HG03097 (cell line): Measurements from ENCODE around the gene SCARF2.
"Not testable (repeated sequence)": the region's sequence is repeated elsewhere in the genome, so short reads cannot be mapped to it uniquely, and the experiment has no call there.

Source experiments
- ATAC-seq: cut with Tn5 transposase; IDR thresholded peaks from one replicate; pipeline ENCODE4 v1.9.1; 2021; ENCODE audit not compliant: unreplicated experiment, low FRiP score

Gene SCARF2

DNA sequence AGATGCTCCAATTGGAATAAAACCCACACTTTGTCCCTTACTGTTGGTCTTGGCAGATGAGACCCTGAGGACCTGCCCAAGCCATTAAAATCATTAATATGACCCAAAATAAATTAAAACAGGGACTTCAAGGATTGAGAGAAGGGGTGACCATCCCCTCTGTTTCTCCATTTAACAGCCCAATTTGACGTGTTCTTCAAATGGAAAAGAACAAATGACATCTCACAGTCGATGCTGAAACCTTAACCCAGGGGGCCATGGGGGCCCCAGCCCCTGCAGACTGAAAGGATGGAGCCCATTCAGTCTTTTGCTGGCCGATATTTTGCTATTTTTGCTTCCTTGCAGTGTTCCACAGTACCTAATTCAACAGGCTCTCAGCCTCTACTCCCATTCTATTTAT lies 23.2 kb downstream of the SCARF2 start:
- ATAC-seq = no peak

DNA sequence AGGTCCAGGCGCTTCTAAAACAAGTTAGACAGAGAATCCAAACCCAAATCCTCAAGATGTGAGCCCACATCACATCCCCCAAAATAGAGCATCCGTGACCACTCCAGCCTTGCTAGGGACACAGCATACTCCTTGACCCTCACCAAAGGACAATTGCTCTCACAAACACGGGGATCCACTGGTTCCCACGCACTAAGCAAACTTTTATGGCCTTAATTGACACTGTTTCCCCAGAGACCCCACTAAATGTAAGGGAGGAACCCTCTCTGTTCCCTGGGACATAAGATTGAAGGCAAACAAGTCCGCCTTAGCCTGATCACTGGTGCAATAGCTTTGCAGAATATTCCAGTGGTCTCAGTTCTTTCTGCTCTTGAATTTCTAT lies 23.6 kb downstream of the SCARF2 start:
- no peak for ATAC-seq

DNA sequence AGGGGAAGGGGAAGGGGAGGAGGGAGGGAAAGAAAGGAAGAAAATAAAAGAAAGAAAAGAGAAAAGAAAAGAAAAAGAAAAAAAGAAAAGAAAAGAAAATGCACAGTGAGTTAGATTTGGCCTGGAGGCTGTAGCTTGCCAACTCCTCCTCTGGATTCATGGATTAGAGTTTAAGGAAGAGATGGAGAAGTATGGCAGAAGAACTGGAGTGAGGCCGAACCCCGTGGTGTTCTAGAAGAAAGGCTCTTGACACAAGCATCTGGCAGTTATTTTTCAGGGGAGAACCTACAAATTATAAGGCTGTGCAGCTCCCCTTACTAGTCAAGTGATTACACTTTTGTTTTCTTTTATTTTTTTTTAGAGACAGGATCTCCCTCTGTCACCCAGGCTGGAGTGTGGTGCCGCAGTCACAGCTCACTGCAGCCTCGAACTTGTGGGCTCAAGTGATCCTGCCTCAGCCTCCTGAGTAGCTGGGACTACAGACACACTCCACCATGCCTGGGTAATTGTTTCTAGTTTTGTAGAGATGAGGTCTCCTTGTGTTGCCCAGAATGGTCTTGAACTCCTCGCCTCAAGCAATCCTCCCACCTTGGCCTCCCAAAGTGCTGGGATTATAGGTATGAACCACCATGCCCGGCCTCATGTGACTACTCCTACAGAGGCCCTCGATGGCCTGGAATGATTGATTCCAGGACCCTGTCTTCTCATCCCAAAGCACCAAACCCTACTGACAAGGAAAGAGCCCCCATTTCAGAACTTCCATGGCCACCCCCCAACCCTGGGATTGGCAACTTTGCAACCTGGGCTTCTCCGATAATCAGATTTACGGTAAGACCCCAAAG lies 24.2 kb downstream of the SCARF2 start:
- no peak for ATAC-seq

DNA sequence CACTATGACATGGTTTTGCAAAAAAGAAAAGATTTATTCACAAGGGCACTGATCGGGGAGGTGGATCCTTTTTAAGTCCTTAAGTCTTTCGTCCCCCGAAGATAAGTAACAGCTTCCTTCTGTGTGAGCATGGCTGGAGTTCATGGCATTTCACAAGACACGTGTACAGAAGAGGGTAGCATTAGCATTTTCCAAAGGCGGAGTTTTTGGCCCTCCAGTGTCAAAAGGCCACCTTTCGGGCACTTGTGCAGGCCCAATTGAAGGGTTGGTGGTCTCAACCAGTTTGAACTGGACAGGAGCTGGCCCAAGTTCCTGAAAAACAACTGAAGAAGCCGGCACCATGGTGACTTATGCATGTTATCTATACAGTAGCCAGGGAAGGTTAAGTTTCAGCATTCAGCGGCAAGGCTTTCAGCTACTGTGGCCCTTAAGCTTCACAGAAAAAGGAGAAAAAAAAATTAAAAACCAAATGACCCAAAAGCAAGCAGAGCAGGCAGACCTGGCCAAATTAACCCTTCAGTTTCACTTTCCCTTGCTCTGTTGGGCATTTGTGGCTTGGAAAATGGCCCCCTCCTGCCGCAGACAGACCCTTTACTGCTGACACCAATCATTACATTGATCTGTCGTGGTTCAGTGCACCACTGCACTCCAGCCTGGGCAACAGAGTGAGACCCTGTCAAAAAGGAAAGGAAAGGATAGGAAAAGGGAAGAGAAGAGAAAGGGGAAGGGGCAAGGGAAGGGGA lies 25.0 kb downstream of the SCARF2 start:
- no peak for ATAC-seq

DNA sequence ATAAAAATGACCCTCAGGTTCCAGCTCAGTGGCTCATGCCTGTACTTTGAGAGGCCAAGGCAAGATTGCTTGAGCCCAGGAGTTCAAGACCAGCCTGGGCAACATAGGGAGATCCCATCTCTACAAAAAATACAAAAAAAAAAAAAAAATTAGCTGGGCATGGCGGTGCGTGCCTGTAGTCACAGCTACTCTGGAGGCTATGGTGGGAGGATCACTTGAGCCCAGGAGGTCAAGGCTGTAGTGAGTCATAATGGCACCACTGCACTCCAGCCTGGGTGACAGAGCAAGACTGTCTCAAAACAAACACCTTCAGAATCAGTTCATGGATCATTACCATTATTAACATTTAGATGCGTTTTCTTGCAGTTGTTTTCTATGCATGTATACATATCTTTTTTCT lies 28.2 kb downstream of the SCARF2 start:
- ATAC-seq = not testable (repeated sequence)

DNA sequence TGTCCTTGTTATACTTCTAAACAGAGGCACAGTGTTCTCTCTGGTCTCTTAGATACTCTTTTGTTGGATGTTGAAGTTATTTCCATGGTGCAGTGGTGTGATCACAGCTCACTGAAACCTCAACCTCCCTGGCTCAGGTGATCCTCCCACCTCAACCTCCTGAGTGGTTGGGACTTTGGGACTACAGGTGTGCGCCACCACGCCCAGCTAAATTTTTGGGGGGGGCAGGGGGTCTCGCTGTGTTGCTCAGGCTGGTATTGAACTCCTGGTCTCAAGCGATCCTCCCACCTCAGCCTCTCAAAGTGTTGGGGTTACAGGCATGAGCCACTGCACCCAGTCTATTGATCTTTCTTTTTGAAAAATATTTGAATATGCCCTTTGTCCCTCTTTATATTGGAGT lies 28.7 kb downstream of the SCARF2 start:
- no peak for ATAC-seq

DNA sequence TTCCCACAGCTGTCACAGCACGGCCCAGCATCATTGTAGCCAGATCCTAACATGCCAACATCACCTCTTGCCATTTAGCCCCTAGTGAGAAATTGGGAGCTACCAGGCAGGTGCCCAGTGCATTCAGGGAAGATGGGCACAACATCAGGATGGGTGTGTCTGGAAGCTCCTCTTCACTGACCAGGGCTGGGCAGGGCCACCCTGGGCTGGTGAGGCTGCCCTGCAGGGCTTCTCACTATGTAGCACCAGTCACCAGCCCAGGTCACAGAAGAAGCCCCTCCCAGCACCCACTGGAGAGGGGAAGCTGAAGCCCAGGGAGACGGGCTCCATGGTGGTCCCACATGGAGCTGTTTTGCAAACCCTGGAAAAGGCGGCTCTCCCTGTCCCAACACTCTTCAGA lies 29.8 kb downstream of the SCARF2 start:
- no peak for ATAC-seq

DNA sequence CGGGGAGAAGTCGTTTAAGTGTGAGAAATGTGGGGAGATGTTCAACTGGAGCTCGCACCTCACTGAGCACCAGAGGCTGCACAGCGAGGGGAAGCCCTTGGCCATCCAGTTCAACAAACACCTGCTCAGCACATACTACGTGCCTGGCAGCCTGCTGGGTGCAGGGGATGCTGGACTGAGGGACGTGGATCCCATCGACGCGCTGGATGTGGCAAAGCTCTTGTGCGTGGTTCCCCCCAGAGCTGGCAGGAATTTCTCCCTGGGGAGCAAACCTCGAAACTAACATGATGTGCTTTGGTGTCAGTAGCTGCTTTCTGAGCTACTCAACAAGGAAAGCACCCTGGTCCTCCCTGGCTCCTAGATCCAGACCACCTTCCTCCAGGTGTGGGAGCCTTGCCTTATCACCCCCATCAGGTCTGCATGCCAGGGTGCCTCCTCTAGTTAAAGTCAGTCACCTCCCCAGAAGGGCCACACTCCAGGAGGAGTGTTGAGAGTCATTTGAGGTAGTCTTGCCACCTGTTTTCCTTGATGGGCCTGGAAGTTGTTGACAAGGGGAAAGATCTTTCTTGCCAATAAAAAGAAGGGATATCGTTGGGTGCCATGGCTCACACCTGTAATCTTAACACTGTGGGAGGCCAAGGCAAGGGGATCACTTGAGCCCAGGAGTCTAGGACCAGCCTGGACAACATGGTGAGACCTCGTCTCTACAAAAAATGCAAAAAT lies 30.8 kb downstream of the SCARF2 start:
- no peak for ATAC-seq

DNA sequence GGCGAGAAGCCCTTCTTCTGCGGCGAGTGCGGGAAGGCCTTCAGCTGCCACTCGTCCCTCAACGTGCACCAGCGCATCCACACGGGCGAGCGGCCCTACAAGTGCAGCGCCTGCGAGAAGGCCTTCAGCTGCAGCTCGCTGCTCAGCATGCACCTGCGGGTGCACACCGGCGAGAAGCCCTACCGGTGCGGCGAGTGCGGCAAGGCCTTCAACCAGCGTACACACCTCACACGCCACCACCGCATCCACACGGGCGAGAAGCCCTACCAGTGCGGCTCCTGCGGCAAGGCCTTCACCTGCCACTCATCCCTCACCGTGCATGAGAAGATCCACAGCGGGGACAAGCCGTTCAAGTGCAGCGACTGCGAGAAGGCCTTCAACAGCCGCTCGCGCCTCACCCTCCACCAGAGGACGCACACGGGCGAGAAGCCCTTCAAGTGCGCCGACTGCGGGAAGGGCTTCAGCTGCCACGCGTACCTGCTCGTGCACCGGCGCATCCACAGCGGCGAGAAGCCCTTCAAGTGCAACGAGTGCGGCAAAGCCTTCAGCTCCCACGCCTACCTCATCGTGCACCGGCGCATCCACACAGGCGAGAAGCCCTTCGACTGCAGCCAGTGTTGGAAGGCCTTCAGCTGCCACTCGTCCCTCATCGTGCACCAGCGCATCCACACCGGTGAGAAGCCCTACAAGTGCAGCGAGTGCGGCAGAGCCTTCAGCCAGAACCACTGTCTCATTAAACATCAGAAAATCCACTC lies 31.5 kb downstream of the SCARF2 start:
- no peak for ATAC-seq

DNA sequence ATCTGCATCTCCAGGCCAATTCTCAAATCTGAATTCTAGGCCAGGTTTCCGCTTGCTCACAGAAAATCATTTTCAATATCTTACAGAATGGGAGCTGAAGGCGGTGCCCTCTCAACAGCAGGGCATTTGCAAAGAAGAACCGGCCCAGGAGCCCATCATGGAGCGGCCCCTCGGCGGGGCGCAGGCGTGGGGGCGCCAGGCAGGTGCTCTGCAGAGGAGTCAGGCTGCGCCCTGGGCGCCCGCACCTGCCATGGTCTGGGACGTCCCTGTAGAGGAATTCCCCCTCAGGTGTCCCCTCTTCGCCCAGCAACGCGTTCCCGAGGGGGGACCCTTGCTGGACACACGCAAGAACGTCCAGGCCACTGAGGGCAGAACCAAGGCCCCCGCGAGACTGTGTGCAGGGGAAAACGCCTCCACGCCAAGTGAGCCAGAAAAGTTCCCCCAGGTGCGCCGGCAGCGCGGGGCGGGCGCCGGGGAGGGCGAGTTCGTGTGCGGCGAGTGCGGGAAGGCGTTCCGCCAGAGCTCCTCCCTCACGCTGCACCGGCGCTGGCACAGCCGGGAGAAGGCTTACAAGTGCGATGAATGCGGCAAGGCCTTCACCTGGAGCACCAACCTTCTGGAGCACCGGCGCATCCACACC lies 32.2 kb downstream of the SCARF2 start:
- no peak for ATAC-seq

DNA sequence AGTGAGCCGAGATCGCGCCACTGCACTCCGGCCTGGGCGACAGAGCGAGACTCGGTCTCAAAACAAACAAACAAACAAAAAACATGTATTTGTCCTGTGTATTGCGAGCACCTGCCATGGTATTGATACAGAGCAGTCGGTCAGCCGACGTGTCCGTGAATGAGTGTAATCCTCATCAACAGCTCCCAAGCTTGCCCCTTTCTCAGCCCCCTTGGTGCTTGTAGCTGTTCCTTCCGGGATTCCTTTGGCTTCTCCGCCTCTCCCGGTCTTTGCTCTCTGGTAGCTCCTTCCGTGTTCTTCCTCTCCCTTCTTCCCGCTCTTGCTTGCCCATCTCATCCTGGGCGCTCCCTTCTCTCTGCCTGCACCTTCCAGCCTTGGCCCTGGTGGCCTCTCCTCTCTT lies 32.7 kb downstream of the SCARF2 start:
- no peak for ATAC-seq

DNA sequence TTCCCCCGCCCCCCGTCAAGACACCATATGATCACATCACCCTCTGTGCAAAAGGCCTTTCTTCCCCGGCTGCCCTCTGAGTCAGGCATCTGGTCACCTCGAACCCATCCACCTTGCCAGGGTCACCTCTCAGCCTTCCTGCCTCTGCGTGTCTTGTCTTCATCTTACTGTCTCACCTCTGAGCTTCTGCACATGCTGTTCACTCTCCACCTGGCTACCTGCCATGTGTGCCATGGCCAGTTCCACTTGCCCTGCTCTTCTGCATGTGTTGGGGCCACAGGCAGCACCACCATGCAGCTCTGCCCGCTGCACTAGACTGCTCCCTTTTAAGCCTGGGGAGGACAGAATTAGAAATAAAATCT lies 33.9 kb downstream of the SCARF2 start:
- ATAC-seq = no peak

DNA sequence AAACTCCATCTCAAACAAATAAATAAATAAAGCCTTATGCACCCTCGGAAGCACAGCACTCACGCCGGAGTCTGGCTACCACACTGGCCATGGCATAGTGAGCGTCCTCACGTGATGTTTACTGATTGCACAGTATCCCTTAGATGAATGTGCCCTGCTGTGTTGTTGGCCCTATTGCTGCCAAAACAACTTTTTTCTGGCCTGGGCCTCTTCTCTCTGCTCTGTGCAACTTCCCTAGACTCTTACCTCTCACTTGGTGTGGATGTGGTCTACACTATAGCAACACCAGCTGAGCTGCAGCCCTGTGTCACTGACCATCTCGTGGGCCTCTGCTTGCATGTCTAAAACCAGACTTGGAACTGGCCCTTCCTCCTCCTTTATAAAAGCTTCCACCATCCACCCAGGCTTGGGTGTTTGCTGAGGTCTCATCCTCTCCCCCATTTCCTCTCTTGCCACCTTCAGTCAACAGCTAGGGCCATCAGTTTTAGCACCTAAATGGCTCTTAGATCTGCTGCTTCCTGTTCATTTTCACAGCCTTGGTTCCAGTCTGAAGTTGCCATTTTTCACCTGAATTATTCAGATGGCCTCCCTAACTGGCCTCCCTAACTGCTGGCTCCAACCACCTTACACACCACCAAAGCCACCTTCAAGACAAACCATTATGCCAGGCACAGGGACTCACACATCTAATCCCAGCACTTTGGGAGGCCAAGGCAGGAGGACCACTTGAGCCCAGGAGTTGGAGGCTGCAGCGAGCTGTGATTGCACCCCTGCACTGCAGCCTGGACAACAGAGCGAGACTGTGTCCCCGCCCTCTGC lies 34.5 kb downstream of the SCARF2 start:
- ATAC-seq = no peak

DNA sequence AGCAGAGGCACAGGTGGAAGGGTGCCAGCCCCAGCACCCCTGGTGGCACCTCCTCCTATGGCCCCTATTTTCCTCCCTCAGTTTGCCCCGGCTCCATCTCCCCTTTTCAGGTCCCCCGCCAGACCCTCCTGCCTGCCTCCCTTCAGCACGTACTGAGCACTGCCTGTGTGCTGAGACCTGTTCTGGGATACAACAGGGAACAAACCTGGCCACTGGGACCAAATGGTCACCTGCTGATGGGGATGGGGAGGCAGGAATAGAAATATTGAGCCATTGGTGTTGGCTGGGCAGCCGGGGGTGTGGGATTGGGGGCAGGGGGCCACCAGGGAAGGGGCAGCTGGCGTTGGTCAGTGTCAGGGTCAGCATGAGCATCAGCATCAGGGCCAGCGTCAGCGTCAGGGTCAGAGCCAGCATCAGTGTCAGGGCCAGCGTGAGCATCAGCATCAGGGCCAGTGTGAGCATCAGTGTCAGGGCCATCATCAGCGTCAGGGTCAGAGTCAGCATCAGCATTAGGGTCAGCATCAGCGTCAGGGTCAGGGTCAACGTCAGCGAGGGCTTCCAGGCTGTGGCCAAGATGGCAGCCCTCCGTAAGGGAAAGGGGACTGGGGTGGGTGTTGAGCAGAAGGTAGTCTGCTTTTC lies 36.1 kb downstream of the SCARF2 start:
- ATAC-seq = no peak

DNA sequence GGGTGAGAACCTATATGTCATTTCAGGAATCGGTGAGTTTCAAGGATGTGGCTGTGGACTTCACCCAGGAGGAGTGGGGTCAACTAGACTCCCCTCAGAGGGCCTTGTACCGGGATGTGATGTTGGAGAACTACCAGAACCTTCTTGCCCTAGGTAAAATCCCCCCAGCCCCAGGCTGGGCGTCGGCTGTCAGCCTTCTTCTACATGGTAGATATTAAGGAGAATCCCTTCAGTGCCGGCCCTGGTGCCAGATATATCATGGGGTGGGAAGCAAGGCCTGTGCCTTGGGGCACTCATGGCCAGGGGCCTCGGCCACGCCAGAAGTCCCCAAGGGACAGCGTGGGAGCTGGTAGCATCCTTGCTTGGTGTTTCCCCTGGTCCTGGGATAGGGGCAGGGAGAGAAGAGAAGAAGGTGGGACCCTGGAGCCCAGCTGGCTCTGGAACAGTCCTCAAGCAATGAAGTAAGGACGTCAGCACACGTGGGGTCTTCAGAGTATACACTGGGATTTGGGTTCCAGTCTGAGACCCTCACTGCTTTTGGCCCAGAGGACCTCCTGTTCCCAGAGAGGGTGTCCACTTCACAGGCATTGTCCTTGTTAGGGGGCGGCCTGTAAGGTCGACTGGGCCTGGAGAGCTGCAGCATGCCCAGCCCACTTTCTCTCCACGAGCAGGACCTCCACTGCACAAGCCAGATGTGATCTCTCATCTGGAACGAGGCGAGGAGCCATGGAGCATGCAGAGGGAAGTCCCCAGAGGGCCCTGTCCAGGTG lies 36.8 kb downstream of the SCARF2 start:
- no peak for ATAC-seq

DNA sequence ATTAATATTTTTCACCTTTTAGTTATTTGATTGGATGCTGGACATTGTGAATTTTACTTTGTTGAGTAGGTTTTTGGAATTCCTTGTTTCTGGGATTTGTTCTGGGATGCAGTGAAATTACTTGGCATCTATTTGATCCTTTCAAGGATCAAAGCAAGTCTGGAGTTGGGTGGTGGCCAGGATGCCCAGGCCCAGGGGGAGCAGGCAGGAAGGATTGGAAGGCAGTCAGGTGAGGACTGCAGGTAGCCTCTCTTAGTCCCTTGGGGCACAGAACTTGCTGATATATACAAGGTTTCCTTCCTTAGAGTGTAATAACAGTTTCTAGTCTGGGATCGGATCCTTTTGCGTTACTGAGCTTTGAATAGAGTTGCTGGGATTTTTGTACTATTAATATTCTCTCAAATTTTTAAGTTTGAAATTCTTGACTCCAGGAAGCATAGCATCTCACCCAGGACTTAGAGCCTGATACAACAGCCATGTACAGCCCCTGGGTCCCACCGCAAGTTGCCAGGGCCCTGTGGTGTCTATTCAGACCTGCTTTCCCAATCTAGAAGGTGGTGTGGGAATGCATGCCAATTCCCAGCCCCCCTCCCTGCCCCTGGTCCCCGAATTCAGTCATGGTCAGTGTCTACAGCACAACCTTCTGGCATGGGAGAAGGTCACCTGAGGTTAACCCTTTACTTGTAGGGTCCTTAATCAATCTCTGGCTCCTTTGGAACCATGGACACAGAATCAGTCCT lies 37.6 kb downstream of the SCARF2 start:
- ATAC-seq = no peak

DNA sequence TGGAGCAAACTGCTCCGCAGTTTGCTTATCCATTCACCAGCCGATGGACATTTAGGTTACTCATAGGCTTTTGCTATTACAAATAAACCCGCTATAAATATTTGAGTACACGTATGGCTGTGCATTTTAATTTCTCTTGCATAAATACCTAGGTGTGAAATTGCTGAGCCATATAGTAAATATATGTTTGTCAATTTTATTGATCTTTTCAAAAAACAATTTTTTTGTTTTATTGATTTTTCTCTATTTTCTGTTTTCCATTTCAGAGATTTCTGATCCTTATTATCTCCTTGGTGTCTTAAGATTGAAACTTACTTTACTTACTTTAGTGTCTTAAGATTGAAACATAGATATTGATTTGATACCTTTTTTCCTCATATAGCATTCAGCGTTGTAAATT lies 39.2 kb downstream of the SCARF2 start:
- ATAC-seq = no peak

DNA sequence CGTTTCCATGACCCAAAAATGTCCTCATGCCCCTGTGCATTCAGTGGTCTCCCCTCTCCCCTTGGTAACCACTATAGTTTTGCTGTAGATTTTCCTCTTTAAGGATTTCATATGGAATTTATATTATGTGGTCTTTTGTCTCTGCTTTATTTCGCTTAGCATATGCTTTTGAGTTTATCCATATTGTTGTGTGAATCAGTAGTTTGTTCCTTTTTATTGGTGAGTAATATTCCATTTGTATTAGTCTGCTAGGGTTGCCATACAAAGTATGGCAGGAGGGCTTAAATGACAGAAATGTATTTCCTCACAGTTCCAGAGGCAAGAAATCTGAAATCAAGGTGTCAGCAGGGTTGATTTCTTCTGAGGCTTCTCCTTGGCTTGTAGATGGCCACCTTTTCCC lies 40.1 kb downstream of the SCARF2 start:
- no peak for ATAC-seq
